ELF-1 (cell line): ENCODE data around the gene PARVG.

ENCODE experiments used
- DNase-seq: peaks from one replicate; pipeline ENCODE4 v3.0.0-alpha.2; 2016; ENCODE audit warnings: low read depth, low spot score

Gene PARVG

GRCh38 chr22:44154436-44154942, 26.2 kb upstream of the PARVG start:
- DNase-seq = no peak

GRCh38 chr22:44155115-44155514, 25.6 kb upstream of the PARVG start:
- DNase-seq = no peak

- DNase-seq = no peak
Measured at GRCh38 chr22:44157916-44158618, 22.7 kb upstream of the PARVG start.

GRCh38 chr22:44158816-44159215, 21.9 kb upstream of the PARVG start:
- no peak for DNase-seq

- DNase-seq = peak; percentile 20
Measured at GRCh38 chr22:44159221-44159620, 21.5 kb upstream of the PARVG start.

- DNase-seq = no peak
Measured at GRCh38 chr22:44159811-44160210, 20.9 kb upstream of the PARVG start.

- no peak for DNase-seq
Measured at GRCh38 chr22:44160421-44160820, 20.3 kb upstream of the PARVG start.

GRCh38 chr22:44161673-44162072, 19.1 kb upstream of the PARVG start:
- DNase-seq = no peak

GRCh38 chr22:44162960-44163359, 17.8 kb upstream of the PARVG start:
- DNase-seq = no peak

GRCh38 chr22:44163536-44163935, 17.2 kb upstream of the PARVG start:
- DNase-seq = no peak

GRCh38 chr22:44164031-44164430, 16.7 kb upstream of the PARVG start:
- no peak for DNase-seq

- DNase-seq = no peak
Measured at GRCh38 chr22:44165286-44165874, 15.3 kb upstream of the PARVG start.

GRCh38 chr22:44166498-44167276, 14.0 kb upstream of the PARVG start:
- DNase-seq = no peak

- no peak for DNase-seq
Measured at GRCh38 chr22:44167501-44167900, 13.2 kb upstream of the PARVG start.

- no peak for DNase-seq
Measured at GRCh38 chr22:44168206-44168605, 12.5 kb upstream of the PARVG start.

GRCh38 chr22:44170470-44170869, 10.3 kb upstream of the PARVG start:
- no peak for DNase-seq

- no peak for DNase-seq
Measured at GRCh38 chr22:44171561-44171960, 9.2 kb upstream of the PARVG start.

GRCh38 chr22:44172370-44173108, 8.2 kb upstream of the PARVG start:
- peak; percentile 42 for DNase-seq

GRCh38 chr22:44173154-44173553, 7.6 kb upstream of the PARVG start:
- DNase-seq = no peak

- DNase-seq = no peak
Measured at GRCh38 chr22:44175676-44176075, 5.0 kb upstream of the PARVG start.

- DNase-seq = peak; percentile 57
Measured at GRCh38 chr22:44179196-44179988, 1.3 kb upstream of the PARVG start.
